WI38 (cell line): ENCODE results near the gene GPRIN1.
A peak's percentile ranks its signal among the peaks of the same experiment; 100 is the strongest.

ENCODE experiments used
- H3K4me3 ChIP-seq: 2 replicates; pipeline ENCODE4 v1.5.1; 2011; ENCODE audit warnings: low read depth, mild to moderate bottlenecking, control low read depth, low read length
- TF ChIP-seq, protein P1 (sequence below): IDR thresholded peaks from 2 replicates; pipeline ENCODE4 v1.5.1; 2012; ENCODE audit warnings: low read depth, mild to moderate bottlenecking, control low read depth, low read length

The GPRIN1 gene

DNA sequence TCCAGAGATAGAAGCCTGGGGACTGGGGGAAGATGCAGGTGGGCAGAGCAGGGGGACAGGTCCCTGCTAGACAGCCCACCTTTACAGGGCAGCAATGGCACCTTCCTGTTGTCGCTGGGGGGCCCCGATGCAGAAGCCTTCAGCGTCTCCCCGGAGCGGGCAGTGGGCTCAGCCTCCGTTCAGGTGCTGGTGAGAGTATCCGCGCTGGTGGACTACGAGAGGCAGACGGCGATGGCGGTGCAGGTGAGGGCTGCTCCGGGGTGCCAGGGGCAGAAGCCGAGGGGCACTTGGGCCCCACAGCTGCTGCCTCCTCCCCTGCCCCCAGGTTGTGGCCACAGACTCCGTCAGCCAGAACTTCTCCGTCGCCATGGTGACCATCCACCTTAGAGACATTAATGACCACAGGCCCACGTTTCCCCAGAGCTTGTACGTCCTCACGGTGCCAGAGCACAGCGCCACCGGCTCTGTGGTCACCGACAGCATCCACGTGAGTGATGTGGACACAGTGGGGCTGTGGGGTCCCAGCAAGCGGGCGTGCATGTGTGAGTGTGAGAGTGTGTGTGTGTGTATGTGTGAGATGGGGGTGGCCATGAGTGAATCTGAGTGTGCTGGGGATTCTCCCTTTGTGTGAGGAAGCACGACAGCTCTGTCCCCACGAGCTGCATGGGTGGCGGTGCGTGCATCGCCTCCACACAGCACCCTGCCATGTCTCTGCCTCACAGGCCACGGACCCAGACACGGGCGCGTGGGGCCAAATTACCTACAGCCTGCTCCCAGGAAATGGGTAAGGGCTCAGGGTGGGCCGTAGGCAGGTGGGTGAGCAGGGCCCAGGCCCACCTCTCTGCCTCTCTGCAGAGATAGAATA, 32.4 kb downstream of the GPRIN1 start:
- TF ChIP-seq, protein P1, sequence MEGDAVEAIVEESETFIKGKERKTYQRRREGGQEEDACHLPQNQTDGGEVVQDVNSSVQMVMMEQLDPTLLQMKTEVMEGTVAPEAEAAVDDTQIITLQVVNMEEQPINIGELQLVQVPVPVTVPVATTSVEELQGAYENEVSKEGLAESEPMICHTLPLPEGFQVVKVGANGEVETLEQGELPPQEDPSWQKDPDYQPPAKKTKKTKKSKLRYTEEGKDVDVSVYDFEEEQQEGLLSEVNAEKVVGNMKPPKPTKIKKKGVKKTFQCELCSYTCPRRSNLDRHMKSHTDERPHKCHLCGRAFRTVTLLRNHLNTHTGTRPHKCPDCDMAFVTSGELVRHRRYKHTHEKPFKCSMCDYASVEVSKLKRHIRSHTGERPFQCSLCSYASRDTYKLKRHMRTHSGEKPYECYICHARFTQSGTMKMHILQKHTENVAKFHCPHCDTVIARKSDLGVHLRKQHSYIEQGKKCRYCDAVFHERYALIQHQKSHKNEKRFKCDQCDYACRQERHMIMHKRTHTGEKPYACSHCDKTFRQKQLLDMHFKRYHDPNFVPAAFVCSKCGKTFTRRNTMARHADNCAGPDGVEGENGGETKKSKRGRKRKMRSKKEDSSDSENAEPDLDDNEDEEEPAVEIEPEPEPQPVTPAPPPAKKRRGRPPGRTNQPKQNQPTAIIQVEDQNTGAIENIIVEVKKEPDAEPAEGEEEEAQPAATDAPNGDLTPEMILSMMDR, result no peak
- no peak overlapping the region for H3K4me3 ChIP-seq

DNA sequence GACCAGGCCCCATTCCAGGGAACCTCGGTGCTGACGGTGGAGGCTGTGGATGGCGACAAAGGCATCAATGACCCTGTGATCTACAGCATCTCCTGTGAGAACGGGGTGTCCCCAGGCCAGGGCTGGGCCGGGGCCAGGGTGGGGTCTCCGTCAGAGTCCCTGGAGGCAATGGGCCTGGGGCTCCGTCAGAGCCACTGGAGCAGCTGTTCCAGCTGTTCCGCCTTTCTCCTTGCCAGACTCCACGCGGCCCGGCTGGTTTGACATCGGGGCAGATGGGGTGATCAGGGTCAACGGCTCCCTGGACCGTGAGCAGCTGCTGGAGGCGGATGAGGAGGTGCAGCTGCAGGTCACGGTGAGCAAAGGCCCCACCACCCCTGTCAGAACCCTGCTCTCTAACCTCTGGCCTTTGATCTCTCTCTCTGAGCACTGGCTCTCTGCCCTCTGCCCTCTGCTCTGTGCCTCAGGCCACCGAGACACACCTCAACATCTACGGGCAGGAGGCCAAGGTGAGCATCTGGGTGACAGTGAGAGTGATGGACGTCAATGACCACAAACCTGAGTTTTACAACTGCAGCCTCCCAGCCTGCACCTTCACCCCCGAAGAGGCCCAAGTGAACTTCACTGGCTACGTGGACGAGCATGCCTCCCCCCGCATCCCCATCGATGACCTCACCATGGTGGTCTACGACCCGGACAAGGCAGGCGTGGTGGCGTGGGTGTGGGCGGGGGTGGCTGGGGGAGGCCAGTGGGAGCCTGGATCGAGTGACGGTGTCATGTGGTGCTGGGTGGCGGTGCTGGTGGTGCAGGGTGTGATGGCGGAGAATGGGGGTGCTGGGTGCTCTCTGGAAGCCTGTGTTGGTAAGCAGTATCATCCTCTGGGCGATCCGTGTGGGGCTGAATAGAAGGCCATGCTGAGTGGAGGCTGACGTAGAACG, 34.2 kb downstream of the GPRIN1 start:
- TF ChIP-seq, protein P1, result no peak
- H3K4me3 ChIP-seq, result no peak overlapping the region

DNA sequence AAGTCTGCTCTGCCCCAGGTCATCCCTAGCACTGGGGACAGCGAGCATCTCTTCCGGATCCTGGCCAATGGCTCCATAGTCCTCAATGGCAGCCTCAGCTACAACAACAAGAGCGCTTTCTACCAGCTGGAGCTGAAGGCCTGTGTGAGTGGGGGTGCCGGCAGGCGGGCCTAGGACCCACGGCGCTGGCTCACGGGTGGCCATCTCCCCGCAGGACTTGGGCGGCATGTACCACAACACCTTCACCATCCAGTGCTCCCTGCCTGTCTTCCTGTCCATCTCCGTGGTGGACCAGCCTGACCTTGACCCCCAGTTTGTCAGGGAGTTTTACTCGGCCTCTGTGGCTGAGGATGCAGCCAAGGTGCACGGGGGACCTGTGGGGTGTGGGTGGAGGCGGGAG, 34.9 kb downstream of the GPRIN1 start:
- no peak overlapping the region for H3K4me3 ChIP-seq
- TF ChIP-seq, protein P1, result no peak

DNA sequence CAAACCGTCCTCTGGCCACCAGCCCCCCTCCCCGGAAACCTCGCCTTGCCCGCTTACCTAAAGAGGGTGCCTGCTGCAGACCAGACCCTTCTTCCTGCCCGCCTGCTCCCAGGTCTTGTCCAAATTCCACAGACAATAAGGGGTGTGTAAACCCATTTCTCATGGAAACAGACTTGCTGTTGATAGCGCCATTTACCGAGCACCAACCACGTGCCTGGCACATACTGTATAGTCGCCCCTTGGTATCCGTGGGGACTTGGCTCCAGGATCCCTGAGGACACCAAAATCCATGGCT, 35.7 kb downstream of the GPRIN1 start:
- TF ChIP-seq, protein P1, result no peak
- no peak overlapping the region for H3K4me3 ChIP-seq

DNA sequence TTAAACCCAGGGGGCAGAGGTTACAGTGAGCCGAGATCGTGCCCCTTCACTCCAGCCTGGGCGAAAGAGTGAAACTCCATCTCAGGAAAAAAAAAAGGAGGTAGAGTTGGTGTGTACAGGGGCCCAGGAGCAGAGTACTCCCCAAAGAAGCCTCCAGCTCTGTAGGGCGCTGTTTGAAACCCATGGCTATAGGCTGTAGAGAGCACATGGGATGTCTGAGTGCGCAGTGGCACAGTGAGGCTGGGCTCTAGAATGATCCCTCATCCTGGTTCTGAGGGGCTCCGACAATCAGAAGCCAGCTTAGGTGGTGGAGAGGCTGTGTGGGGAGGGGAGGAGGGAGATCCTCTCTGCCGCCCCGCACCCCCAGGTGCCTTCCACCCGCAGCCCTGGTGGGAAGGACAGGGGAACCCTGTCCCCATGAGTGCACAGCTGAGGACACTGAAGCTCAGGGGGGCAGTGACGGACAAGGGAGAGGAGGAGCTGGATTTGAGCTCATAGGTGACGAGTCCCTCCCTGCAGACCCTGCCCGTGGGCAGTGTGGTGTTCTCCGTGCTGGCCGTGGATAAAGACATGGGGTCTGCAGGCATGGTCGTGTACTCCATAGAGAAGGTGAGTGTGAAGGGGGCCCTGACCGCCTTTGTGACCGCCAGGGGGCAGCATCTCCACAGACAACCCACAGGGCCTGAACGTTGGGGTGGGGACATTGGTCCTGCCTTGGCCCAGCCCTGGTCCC, 36.2 kb downstream of the GPRIN1 start:
- TF ChIP-seq, protein P1, result peak; percentile 88
- H3K4me3 ChIP-seq, result no peak overlapping the region

DNA sequence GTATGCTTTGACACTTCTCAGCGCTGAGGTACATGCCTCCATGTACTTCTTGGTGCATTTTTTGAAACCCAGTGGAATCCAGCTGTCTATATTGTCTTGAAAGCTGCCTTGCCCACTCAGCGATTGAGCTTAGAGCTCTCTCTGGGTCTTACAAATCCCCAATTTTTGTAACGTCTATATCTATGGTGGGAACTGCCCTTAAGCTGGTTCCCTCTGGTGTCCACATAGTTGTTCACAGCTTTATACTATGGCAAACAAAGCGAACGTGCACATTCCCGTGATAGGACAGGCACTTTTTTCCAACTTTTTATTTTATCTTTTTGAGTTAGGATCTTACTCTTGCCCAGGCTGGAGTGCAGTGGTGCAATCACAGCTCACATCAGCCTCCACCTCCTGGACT, 39.9 kb downstream of the GPRIN1 start:
- TF ChIP-seq, protein P1, result no peak; the same call in 1 of the 2 replicates

More for the DNA sequence above, 39.9 kb downstream of the GPRIN1 start:
- no peak overlapping the region for H3K4me3 ChIP-seq
